Sigmoid colon (tissue), 7 donors: ENCODE measurements around the gene ANO1. TPM values are rescaled to one million over a fixed set of nuclear protein-coding genes. Genes with fewer than 3 reads are reported as not detected.

ENCODE experiments used
- DNase-seq: peaks from one replicate; pipeline ENCODE4 v3.0.0-alpha.2; 2019
- H3K27ac ChIP-seq, 4 donors: fragments of 200-600 bp; sonication (generic); one replicate each; pipeline ENCODE4 v1.5.1; 2016 to 2019; ENCODE audit warnings: mild to moderate bottlenecking in 1 of 4
- H3K27me3 ChIP-seq, 3 donors: fragments of 200-600 bp; sonication (generic); one replicate each; pipeline ENCODE4 v1.5.1; 2019; ENCODE audit warnings: mild to moderate bottlenecking in 1 of 3
- H3K36me3 ChIP-seq, 4 donors: fragments of 200-600 bp; sonication (generic); one replicate each; pipeline ENCODE4 v1.5.1; 2016 to 2019
- H3K4me1 ChIP-seq, 4 donors: fragments of 200-600 bp; sonication (generic); one replicate each; pipeline ENCODE4 v1.5.1; 2017 to 2019
- H3K4me3 ChIP-seq, 4 donors: fragments of 200-600 bp; sonication (generic); one replicate each; pipeline ENCODE4 v1.5.1; 2017 to 2019; ENCODE audit warnings: mild to moderate bottlenecking in 2 of 4, moderate library complexity in 1 of 4
- H3K9me3 ChIP-seq, 4 donors: fragments of 200-600 bp in 3 of 4; sonication (generic) in 3 of 4; one replicate each; pipeline versions ENCODE4 v1.5.1 to v1.6.1; 2013 to 2019
- EP300 ChIP-seq, 4 donors: sonication (generic); formaldehyde crosslinking; IDR thresholded peaks; one replicate each; pipeline ENCODE4 v1.6.1; 2017; ENCODE audit warnings: antibody characterized with exemption in 4 of 4
- POLR2A ChIP-seq, 2 donors: fragments of 450-650 bp; IDR thresholded peaks; one replicate each; pipeline ENCODE4 v1.6.1; 2016; ENCODE audit warnings: antibody characterized with exemption in 2 of 2, mild to moderate bottlenecking in 2 of 2, moderate library complexity in 2 of 2
- POLR2AphosphoS5 ChIP-seq, 4 donors: sonication (generic); formaldehyde crosslinking; IDR thresholded peaks; one replicate each; pipeline ENCODE4 v1.6.1; 2017; ENCODE audit warnings: antibody characterized with exemption in 4 of 4
- WGBS, 2 donors: extraction: QIAGEN DNeasy Blood & Tissue Kit; methylation state at CpG; one replicate each; pipeline ENCODE4 v1.1.7; 2013; 5-methylcytosine and 5-hydroxymethylcytosine counted together
- intact Hi-C: fragments of 100-400 bp; cut with DNase I; formaldehyde crosslinking; loops from one replicate; pipeline ENCODE4 v1.15.1; 2023
- polyA plus RNA-seq, 3 donors: library from polyadenylated mRNA; stranded (reverse); fragments of 200-250 nt; gene quantifications; one replicate each; pipeline ENCODE4 v1.2.3, GENCODE V29; 2013
- total RNA-seq, 4 donors: library from RNA; depleted of rRNA; stranded (reverse); fragments of >200 nt; gene quantifications; one replicate each; pipeline ENCODE4 v1.1.0, GENCODE V29; 2016
- TF ChIP-seq, protein P1 (sequence below), 4 experiments: fragments of 450-650 bp in 3 of 4; fragments of 200-600 bp in 1 of 4; IDR thresholded peaks; one replicate each; pipeline ENCODE4 v1.5.1; 2016 to 2019; ENCODE audit warnings: antibody characterized with exemption in 4 of 4, mild to moderate bottlenecking in 3 of 4, moderate library complexity in 2 of 4
- donor health status: healthy with polysubstance abuse.
- donor health status: Bipolar disorder and iron deficiency.
- donor health status: healthy.

The ANO1 gene
- total and polyA plus RNA-seq, 7 donors: 0.60 to 33.9 (median 17.4) TPM

GRCh38 chr11:70070706-70071105 lies 7.4 kb upstream of the ANO1 start:
- peak; percentile 44 for DNase-seq
- Histone ChIP-seq H3K4me3 (no peak overlapping the region), H3K27me3 (peaks cover 0 to 56% (median 14%) of the 10 kb centered on the region in 3 donors), H3K36me3 (no peaks in the 10 kb centered on the region), H3K27ac (no peak overlapping the region), H3K9me3 (no peaks in the 10 kb centered on the region), H3K4me1 (no peaks in the 10 kb centered on the region)
- intact Hi-C loops: no loop called here
- WGBS, 2 donors: 93 to 97% methylated on average over 9 of the region's 9 CpGs
- TF ChIP-seq EP300 (IDR thresholded peaks at IDR 0.05) (no peak), POLR2A (IDR thresholded peaks at IDR 0.05) (no peak), POLR2AphosphoS5 (IDR thresholded peaks at IDR 0.05) (no peak)
- TF ChIP-seq, protein P1, sequence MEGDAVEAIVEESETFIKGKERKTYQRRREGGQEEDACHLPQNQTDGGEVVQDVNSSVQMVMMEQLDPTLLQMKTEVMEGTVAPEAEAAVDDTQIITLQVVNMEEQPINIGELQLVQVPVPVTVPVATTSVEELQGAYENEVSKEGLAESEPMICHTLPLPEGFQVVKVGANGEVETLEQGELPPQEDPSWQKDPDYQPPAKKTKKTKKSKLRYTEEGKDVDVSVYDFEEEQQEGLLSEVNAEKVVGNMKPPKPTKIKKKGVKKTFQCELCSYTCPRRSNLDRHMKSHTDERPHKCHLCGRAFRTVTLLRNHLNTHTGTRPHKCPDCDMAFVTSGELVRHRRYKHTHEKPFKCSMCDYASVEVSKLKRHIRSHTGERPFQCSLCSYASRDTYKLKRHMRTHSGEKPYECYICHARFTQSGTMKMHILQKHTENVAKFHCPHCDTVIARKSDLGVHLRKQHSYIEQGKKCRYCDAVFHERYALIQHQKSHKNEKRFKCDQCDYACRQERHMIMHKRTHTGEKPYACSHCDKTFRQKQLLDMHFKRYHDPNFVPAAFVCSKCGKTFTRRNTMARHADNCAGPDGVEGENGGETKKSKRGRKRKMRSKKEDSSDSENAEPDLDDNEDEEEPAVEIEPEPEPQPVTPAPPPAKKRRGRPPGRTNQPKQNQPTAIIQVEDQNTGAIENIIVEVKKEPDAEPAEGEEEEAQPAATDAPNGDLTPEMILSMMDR (IDR thresholded peaks at IDR 0.05): no peak

- H3K36me3 ChIP-seq: no peaks in the 10 kb centered on the region
- H3K27ac ChIP-seq: no peak overlapping the region
- 87 to 89% methylated on average over 12 of the region's 12 CpGs for WGBS, 2 donors
- peak; percentile 30 for DNase-seq
- H3K4me3 ChIP-seq: no peak overlapping the region
- intact Hi-C loops: no loop called here
- H3K27me3 ChIP-seq: peaks cover 0 to 63% (median 24%) of the 10 kb centered on the region in 3 donors
- no peaks in the 10 kb centered on the region for H3K4me1 ChIP-seq
- no peak for TF ChIP-seq POLR2A (IDR thresholded peaks at IDR 0.05)
- TF ChIP-seq POLR2AphosphoS5 (IDR thresholded peaks at IDR 0.05): no peak
- no peak for TF ChIP-seq EP300 (IDR thresholded peaks at IDR 0.05)
- TF ChIP-seq, protein P1 (IDR thresholded peaks at IDR 0.05): no peak
- no peaks in the 10 kb centered on the region for H3K9me3 ChIP-seq
Observed at GRCh38 chr11:70071996-70072395, 6.1 kb upstream of the ANO1 start.

DNA sequence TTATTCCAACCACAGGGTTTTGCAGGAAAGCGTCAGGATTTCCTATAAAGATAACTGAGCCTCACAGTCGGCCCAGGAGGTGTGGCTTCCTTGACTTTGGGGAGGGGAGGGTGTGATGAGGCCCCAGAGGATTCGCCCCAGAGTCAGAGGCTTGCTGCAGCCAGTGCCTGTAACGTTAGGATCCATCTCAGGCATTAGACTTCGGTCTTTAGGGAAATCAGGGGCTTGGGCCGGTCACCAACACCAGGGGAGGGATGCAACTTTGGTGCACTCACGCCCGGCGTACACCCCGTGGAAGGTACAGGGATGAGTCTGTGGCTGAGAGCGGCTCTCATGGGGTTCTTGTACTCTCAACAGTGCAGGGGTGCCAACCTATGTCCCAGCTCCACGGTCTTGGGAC lies 5.7 kb upstream of the ANO1 start:
- DNase-seq: peak; percentile 37
- H3K4me1 ChIP-seq: no peaks in the 10 kb centered on the region
- no peak overlapping the region for H3K27ac ChIP-seq
- no peaks in the 10 kb centered on the region for H3K36me3 ChIP-seq
- WGBS, 2 donors: 72 to 79% methylated on average over 12 of the region's 12 CpGs
- no peak for TF ChIP-seq EP300 (IDR thresholded peaks at IDR 0.05)
- no peak for TF ChIP-seq POLR2A (IDR thresholded peaks at IDR 0.05)
- TF ChIP-seq, protein P1 (IDR thresholded peaks at IDR 0.05): no peak
- TF ChIP-seq POLR2AphosphoS5 (IDR thresholded peaks at IDR 0.05): no peak
- no peak overlapping the region for H3K4me3 ChIP-seq
- intact Hi-C loops: no loop called here
- H3K9me3 ChIP-seq: no peaks in the 10 kb centered on the region
- H3K27me3 ChIP-seq: peaks cover 0 to 65% (median 29%) of the 10 kb centered on the region in 3 donors

DNA sequence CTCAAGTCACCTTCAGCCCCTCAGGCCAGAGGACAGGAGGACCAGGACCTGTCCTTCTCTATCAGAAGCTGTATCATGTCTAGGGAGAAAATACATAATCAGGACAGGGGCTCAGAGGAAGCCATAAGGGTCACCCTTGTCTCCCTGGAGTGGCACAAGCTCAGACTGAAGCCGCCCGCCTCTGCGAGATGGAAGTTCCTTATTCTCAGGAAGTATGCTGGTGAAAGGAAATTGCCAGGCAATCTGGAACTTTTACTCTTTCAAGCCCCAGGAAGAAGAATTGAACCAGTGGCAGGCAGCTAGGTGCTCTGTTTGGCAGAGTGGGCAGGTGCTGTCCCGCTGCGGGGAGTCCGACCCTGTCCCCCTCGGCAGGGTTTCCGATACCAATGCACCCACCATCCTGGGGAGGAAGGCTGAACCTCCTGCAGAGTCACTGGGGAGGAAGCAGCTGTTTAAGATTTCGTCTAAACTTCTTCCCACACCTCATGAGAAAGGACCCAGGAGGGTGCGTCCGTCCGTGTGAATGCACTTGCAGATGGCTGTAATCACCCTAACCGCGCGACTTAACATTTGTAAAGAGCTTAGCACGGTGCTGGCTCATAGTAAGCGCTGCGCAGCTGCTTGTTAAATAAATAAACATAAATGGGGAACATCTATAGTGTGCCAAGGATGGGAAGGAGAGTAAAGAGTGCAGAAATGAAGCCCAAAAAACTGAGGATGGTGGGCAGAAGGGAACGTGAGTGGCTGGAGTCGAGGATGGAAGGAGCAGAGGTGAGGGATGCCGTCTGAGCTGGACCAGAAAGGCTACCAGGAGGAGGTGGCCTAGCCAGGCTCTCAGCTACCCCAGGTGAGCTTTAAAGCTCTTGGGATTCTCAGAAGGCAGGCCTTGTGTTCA lies 5.0 kb upstream of the ANO1 start:
- intact Hi-C loops: no loop called here
- Histone ChIP-seq H3K4me1 (peaks cover 0 to 6% (median 3%) of the 10 kb centered on the region in 4 donors), H3K27me3 (peaks cover 0 to 65% (median 35%) of the 10 kb centered on the region in 3 donors), H3K27ac (no peak overlapping the region), H3K4me3 (no peak overlapping the region), H3K36me3 (no peaks in the 10 kb centered on the region), H3K9me3 (no peaks in the 10 kb centered on the region)
- 36 to 56% methylated on average over 21 of the region's 21 CpGs for WGBS, 2 donors
- TF ChIP-seq POLR2AphosphoS5 (IDR thresholded peaks at IDR 0.05) (no peak), EP300 (IDR thresholded peaks at IDR 0.05) (no peak), POLR2A (IDR thresholded peaks at IDR 0.05) (no peak)
- TF ChIP-seq, protein P1 (IDR thresholded peaks at IDR 0.05): no peak
- peak; percentile 46 for DNase-seq
